GM12878 (cell line): Measurements from ENCODE around the gene CCP110. TPM values are rescaled to one million over a fixed set of nuclear protein-coding genes. Genes with fewer than 3 reads are reported as not detected.

Experiments used
- ATAC-seq: fragments of 200-7000 bp; cut with Tn5 transposase; 3 replicates; pipeline ENCODE4 v1.9.1; 2020; ENCODE audit warnings: mild to moderate bottlenecking, moderate library complexity
- BruUV-seq: library from RNA; stranded (reverse); fragments of 400-500 nt; replicated peaks from 2 replicates; lab custom pipeline; 2021; lab: Mats Ljungman, UMichigan
- CTCF ChIA-PET: fragments of 300-600 bp; sonication (Branson Sonifier 250); formaldehyde crosslinking; extraction: SDS; loops from one replicate; lab custom pipeline; 2021; ENCODE audit warnings: inconsistent platforms; lab: Yijun Ruan, JAX
- POLR2A ChIA-PET: fragments of 350-600 bp; formaldehyde crosslinking; extraction: SDS; loops from one replicate; lab custom pipeline; 2021; ENCODE audit warnings: inconsistent platforms; lab: Charles Lee
- RAD21 ChIA-PET: fragments of 300-600 bp; sonication (Branson Sonifier 250); formaldehyde crosslinking; loops from one replicate; lab custom pipeline; 2023; ENCODE audit warnings: antibody characterized with exemption; ENCODE audit not compliant: unreplicated experiment; lab: Charles Lee
- SMC1A ChIA-PET: fragments of 300-600 bp; sonication (Branson Sonifier 250); formaldehyde crosslinking; loops from one replicate; lab custom pipeline; 2023; ENCODE audit not compliant: unreplicated experiment, uncharacterized antibody; lab: Charles Lee
- DNase-seq: peaks from one replicate; pipeline ENCODE4 v3.0.0-alpha.2; 2011; ENCODE audit warnings: low read depth, low spot score
- FAIRE-seq: peaks from 3 replicates; lab custom pipeline; 2011; peaks lifted over from hg19 to GRCh38; lab: Jason Lieb, UNC
- H2AFZ ChIP-seq: 2 replicates; pipeline ENCODE4 v1.6.0; 2011; ENCODE audit warnings: low read depth, low read length, control low read depth; ENCODE audit not compliant: control insufficient read depth
- H3K27ac ChIP-seq: 2 replicates; pipeline ENCODE4 v1.5.1; 2011; ENCODE audit warnings: control low read depth; ENCODE audit not compliant: control insufficient read depth, insufficient read depth
- H3K27me3 ChIP-seq, 2 experiments: replicated peaks in 1 of 2; 2 replicates each; pipeline versions ENCODE4 v1.6.0 to v1.6.1; 2011; ENCODE audit warnings: low read length in 1 of 2; ENCODE audit not compliant: control insufficient read depth in 2 of 2, insufficient read depth in 2 of 2
- H3K36me3 ChIP-seq, 2 experiments: 2 replicates each; pipeline ENCODE4 v1.5.1; 2011; ENCODE audit warnings: low read length in 1 of 2; ENCODE audit not compliant: control insufficient read depth in 2 of 2, insufficient read depth in 2 of 2
- H3K4me1 ChIP-seq: 2 replicates; pipeline ENCODE4 v1.6.1; 2011; ENCODE audit warnings: mild to moderate bottlenecking, low read length, moderate library complexity, mixed read lengths; ENCODE audit not compliant: control insufficient read depth, insufficient read depth
- H3K4me2 ChIP-seq: 2 replicates; pipeline ENCODE4 v1.6.0; 2011; ENCODE audit warnings: control low read depth; ENCODE audit not compliant: control insufficient read depth, insufficient read depth
- H3K4me3 ChIP-seq: fragments of 200-600 bp; sonication (generic); 2 replicates; pipeline ENCODE4 v1.5.1; 2016
- H3K79me2 ChIP-seq: 2 replicates; pipeline ENCODE4 v1.6.0; 2011; ENCODE audit warnings: low read length; ENCODE audit not compliant: control insufficient read depth, insufficient read depth
- H3K9ac ChIP-seq: 2 replicates; pipeline ENCODE4 v1.8.0; 2011; ENCODE audit warnings: low read length, control low read depth, mixed read lengths; ENCODE audit not compliant: control insufficient read depth, insufficient read depth
- H3K9me3 ChIP-seq: replicated peaks from 3 replicates; pipeline ENCODE4 v1.5.1; 2011; ENCODE audit warnings: mild to moderate bottlenecking, low read length; ENCODE audit not compliant: control insufficient read depth, insufficient read depth
- H4K20me1 ChIP-seq: 2 replicates; pipeline ENCODE4 v1.6.0; 2011; ENCODE audit not compliant: control insufficient read depth, insufficient read depth
- MXI1 ChIP-seq: fragments of 150-350 bp; IDR thresholded peaks from 2 replicates; pipeline ENCODE4 v1.6.1; 2011; ENCODE audit warnings: low read depth, mild to moderate bottlenecking, inconsistent platforms, low read length, improper control_type of control experiment
- NFXL1 ChIP-seq: fragments of 450-650 bp; IDR thresholded peaks from 2 replicates; pipeline ENCODE4 v1.6.1; 2017; ENCODE audit warnings: antibody characterized with exemption, mild to moderate bottlenecking, borderline replicate concordance
- POLR2AphosphoS2 ChIP-seq: IDR thresholded peaks from 2 replicates; pipeline ENCODE4 v1.6.1; 2011; ENCODE audit warnings: low read depth, mild to moderate bottlenecking, low read length, improper control_type of control experiment, moderate library complexity
- SIN3A ChIP-seq: IDR thresholded peaks from 2 replicates; pipeline ENCODE4 v1.6.1; 2012; ENCODE audit warnings: low read depth, low read length, improper control_type of control experiment
- SMC3 ChIP-seq: IDR thresholded peaks from 2 replicates; pipeline ENCODE4 v1.6.1; 2011; ENCODE audit warnings: low read length, improper control_type of control experiment, borderline replicate concordance
- ZNF217 ChIP-seq: fragments of 450-650 bp; IDR thresholded peaks from 2 replicates; pipeline ENCODE4 v1.6.1; 2017; ENCODE audit warnings: antibody characterized with exemption, mild to moderate bottlenecking
- whole genome bisulfite sequencing: methylation state at CpG from one replicate; pipeline ENCODE4 v1.1.6; 2016; ENCODE audit warnings: low lambda C conversion rate; ENCODE audit not compliant: insufficient replicate concordance, insufficient coverage; ENCODE audit errors: missing lambda C conversion rate; 5-methylcytosine and 5-hydroxymethylcytosine counted together
- in situ Hi-C: fragments of 300-500 bp; cut with MboI; formaldehyde crosslinking; loops from 9 replicates; pipeline ENCODE4 v1.14.3; 2018; ENCODE audit warnings: mixed read lengths
- intact Hi-C: fragments of 100-400 bp; cut with micrococcal nuclease; formaldehyde crosslinking; loops from one replicate; pipeline ENCODE4 v1.14.2; 2022; ENCODE audit not compliant: unreplicated experiment
- polyA plus RNA-seq, 11 experiments: library from polyadenylated mRNA; depleted of rRNA in 4 of 11; unstranded in 6 of 11; stranded (reverse) in 5 of 11; fragments of >200 nt; fragmentation: Nextera tagmentation in 4 of 11; fragmentation: Illumina TruSeq in 1 of 11; extraction: Ambion mirVana in 4 of 11; extraction: Trizol in 1 of 11; gene quantifications; 1 replicate in 1 of 11; 2 replicates in 10 of 11; pipeline versions ENCODE4 v1.2.1 to v1.2.3, GENCODE V29; 2011 to 2016; ENCODE audit warnings: inconsistent platforms in 2 of 11, missing spikeins in 2 of 11, low read depth in 1 of 11
- total RNA-seq, 4 experiments: library from RNA; depleted of rRNA in 3 of 4; stranded (reverse); fragments of >200 nt in 3 of 4; fragmentation: Illumina TruSeq in 1 of 4; extraction: Trizol in 1 of 4; gene quantifications; 2 replicates each; pipeline versions ENCODE4 v1.2.1 to v1.2.3, GENCODE V29; 2013 to 2021
- TF ChIP-seq, protein P1 (sequence below): fragments of 450-650 bp; IDR thresholded peaks from 2 replicates; pipeline ENCODE4 v1.6.1; 2014; ENCODE audit warnings: mild to moderate bottlenecking
- TF ChIP-seq, protein P2 (sequence below): IDR thresholded peaks from 2 replicates; pipeline ENCODE4 v1.6.1; 2011; ENCODE audit warnings: low read depth, mild to moderate bottlenecking, low read length, moderate library complexity, borderline replicate concordance; ENCODE audit errors: extremely low read depth
- TF ChIP-seq, protein P3 (sequence below): fragments of 450-650 bp; IDR thresholded peaks from 2 replicates; pipeline ENCODE4 v1.6.1; 2017; ENCODE audit warnings: mild to moderate bottlenecking
- TF ChIP-seq, protein P4 (sequence below): fragments of 450-650 bp; formaldehyde crosslinking; IDR thresholded peaks from 2 replicates; pipeline ENCODE4 v1.4.0; 2022; ENCODE audit warnings: mild to moderate bottlenecking, moderate library complexity
- TF ChIP-seq, protein P5 (sequence below): fragments of 450-650 bp; IDR thresholded peaks from 2 replicates; pipeline ENCODE4 v1.6.1; 2017; ENCODE audit warnings: mild to moderate bottlenecking, moderate library complexity

Gene CCP110
- total and polyA plus RNA-seq, 10 of the 15 experiments (the other 5 are each of a cell fraction or from before 2014, with no cell fraction given) = 6.4 to 38.1 (median 26.7) TPM

DNA sequence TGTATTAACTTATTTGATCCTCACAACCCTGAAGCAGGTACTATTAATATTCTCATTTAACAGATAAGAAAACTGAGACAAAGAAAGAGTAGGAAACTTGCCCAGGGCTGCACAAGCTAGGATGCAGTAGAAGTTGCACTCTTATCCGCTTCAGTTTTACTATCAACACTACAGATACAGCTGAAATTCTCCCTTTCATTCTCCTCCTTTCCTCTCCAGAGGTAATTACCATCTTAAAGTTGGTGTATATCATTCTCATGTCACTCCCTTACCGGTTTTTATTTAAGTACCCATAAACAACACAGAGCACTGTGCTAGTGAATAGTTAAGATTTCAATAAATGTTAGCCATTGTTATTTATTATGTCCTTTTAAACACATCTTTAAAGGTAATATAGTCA lies 5.4 kb upstream of the CCP110 start:
- no peak overlapping the region for H2AFZ ChIP-seq
- intact Hi-C loops (no loop called here), in situ Hi-C loops (no loop called here)
- H3K9me3 ChIP-seq = no peaks in the 10 kb centered on the region
- no TSS peak for BruUV-seq
- peaks cover 0 to 7% of the 10 kb centered on the region in 2 experiments; a peak in 2 of 4 replicates for H3K36me3 ChIP-seq
- CTCF ChIA-PET = interaction anchor here (4.5 kb wide), 1 partner anchor 16 kb away, joined by 23 read pairs; no protein-coding TSS in a partner anchor
- no peak for ATAC-seq
- peaks cover 39% of the 10 kb centered on the region for H3K79me2 ChIP-seq
- DNase-seq = no peak
- H3K27ac ChIP-seq = no peak overlapping the region
- no peak for TF ChIP-seq SMC3
- TF ChIP-seq, protein P1, sequence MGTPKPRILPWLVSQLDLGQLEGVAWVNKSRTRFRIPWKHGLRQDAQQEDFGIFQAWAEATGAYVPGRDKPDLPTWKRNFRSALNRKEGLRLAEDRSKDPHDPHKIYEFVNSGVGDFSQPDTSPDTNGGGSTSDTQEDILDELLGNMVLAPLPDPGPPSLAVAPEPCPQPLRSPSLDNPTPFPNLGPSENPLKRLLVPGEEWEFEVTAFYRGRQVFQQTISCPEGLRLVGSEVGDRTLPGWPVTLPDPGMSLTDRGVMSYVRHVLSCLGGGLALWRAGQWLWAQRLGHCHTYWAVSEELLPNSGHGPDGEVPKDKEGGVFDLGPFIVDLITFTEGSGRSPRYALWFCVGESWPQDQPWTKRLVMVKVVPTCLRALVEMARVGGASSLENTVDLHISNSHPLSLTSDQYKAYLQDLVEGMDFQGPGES = no peak
- TF ChIP-seq SIN3A = no peak
- TF ChIP-seq MXI1 = no peak
- TF ChIP-seq, protein P2, sequence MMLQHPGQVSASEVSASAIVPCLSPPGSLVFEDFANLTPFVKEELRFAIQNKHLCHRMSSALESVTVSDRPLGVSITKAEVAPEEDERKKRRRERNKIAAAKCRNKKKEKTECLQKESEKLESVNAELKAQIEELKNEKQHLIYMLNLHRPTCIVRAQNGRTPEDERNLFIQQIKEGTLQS = no peak
- TF ChIP-seq, protein P3, sequence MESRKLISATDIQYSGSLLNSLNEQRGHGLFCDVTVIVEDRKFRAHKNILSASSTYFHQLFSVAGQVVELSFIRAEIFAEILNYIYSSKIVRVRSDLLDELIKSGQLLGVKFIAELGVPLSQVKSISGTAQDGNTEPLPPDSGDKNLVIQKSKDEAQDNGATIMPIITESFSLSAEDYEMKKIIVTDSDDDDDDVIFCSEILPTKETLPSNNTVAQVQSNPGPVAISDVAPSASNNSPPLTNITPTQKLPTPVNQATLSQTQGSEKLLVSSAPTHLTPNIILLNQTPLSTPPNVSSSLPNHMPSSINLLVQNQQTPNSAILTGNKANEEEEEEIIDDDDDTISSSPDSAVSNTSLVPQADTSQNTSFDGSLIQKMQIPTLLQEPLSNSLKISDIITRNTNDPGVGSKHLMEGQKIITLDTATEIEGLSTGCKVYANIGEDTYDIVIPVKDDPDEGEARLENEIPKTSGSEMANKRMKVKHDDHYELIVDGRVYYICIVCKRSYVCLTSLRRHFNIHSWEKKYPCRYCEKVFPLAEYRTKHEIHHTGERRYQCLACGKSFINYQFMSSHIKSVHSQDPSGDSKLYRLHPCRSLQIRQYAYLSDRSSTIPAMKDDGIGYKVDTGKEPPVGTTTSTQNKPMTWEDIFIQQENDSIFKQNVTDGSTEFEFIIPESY = no peak
- TF ChIP-seq, protein P4, sequence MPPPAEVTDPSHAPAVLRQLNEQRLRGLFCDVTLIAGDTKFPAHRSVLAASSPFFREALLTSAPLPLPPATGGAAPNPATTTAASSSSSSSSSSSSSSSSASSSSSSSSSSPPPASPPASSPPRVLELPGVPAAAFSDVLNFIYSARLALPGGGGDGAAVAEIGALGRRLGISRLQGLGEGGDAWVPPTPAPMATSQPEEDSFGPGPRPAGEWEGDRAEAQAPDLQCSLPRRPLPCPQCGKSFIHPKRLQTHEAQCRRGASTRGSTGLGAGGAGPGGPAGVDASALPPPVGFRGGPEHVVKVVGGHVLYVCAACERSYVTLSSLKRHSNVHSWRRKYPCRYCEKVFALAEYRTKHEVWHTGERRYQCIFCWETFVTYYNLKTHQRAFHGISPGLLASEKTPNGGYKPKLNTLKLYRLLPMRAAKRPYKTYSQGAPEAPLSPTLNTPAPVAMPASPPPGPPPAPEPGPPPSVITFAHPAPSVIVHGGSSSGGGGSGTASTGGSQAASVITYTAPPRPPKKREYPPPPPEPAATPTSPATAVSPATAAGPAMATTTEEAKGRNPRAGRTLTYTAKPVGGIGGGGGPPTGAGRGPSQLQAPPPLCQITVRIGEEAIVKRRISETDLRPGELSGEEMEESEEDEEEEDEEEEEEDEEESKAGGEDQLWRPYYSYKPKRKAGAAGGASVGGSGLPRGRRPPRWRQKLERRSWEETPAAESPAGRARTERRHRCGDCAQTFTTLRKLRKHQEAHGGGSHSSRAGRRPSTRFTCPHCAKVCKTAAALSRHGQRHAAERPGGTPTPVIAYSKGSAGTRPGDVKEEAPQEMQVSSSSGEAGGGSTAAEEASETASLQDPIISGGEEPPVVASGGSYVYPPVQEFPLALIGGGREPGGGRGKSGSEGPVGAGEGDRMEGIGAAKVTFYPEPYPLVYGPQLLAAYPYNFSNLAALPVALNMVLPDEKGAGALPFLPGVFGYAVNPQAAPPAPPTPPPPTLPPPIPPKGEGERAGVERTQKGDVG (CRISPR knock-in tag) = no peak
- no peak for TF ChIP-seq NFXL1
- no peak for TF ChIP-seq ZNF217
- TF ChIP-seq, protein P5, sequence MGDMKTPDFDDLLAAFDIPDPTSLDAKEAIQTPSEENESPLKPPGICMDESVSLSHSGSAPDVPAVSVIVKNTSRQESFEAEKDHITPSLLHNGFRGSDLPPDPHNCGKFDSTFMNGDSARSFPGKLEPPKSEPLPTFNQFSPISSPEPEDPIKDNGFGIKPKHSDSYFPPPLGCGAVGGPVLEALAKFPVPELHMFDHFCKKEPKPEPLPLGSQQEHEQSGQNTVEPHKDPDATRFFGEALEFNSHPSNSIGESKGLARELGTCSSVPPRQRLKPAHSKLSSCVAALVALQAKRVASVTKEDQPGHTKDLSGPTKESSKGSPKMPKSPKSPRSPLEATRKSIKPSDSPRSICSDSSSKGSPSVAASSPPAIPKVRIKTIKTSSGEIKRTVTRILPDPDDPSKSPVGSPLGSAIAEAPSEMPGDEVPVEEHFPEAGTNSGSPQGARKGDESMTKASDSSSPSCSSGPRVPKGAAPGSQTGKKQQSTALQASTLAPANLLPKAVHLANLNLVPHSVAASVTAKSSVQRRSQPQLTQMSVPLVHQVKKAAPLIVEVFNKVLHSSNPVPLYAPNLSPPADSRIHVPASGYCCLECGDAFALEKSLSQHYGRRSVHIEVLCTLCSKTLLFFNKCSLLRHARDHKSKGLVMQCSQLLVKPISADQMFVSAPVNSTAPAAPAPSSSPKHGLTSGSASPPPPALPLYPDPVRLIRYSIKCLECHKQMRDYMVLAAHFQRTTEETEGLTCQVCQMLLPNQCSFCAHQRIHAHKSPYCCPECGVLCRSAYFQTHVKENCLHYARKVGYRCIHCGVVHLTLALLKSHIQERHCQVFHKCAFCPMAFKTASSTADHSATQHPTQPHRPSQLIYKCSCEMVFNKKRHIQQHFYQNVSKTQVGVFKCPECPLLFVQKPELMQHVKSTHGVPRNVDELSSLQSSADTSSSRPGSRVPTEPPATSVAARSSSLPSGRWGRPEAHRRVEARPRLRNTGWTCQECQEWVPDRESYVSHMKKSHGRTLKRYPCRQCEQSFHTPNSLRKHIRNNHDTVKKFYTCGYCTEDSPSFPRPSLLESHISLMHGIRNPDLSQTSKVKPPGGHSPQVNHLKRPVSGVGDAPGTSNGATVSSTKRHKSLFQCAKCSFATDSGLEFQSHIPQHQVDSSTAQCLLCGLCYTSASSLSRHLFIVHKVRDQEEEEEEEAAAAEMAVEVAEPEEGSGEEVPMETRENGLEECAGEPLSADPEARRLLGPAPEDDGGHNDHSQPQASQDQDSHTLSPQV = no peak
- no peak for TF ChIP-seq POLR2AphosphoS2
- no peak for FAIRE-seq
- no peak overlapping the region for H3K9ac ChIP-seq
- H3K4me2 ChIP-seq = peak overlapping the region; percentile 36
- H3K4me3 ChIP-seq = no peak overlapping the region
- RAD21 ChIA-PET = interaction anchor here (1.4 to 2.5 kb wide), 2 partner anchors 15 to 38 kb away, joined by 6 to 7 read pairs; partner anchors contain the start of gene VPS35L
- WGBS = 93% methylated on average over 2 of the region's 2 CpGs
- POLR2A ChIA-PET = no interaction called here
- no peaks in the 10 kb centered on the region for H3K27me3 ChIP-seq
- peaks cover 14% of the 10 kb centered on the region for H3K4me1 ChIP-seq
- SMC1A ChIA-PET = no interaction called here
- H4K20me1 ChIP-seq = no peaks in the 10 kb centered on the region
